Ishikawa (cell line): ENCODE data around the gene PARD3.

Experiments used
- EP300 ChIP-seq: IDR thresholded peaks from 2 replicates; pipeline ENCODE4 v1.6.1; 2012; ENCODE audit warnings: borderline replicate concordance
- RAD21 ChIP-seq: IDR thresholded peaks from 2 replicates; pipeline ENCODE4 v1.6.1; 2012; ENCODE audit warnings: low read depth
- REST ChIP-seq: IDR thresholded peaks from 2 replicates; pipeline ENCODE4 v1.6.1; 2012; ENCODE audit warnings: low read depth, mild to moderate bottlenecking
- TF ChIP-seq, protein P1 (sequence below): IDR thresholded peaks from 2 replicates; pipeline ENCODE4 v1.6.1; 2012

- TF ChIP-seq EP300 (no peak), RAD21 (no peak), REST (no peak)
- TF ChIP-seq, protein P1, sequence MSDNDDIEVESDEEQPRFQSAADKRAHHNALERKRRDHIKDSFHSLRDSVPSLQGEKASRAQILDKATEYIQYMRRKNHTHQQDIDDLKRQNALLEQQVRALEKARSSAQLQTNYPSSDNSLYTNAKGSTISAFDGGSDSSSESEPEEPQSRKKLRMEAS, result no peak
Measured at GRCh38 chr10:34292675-34293074, 522.4 kb downstream of the PARD3 start.
